Measurements from ENCODE around the gene LCP2.

DNA sequence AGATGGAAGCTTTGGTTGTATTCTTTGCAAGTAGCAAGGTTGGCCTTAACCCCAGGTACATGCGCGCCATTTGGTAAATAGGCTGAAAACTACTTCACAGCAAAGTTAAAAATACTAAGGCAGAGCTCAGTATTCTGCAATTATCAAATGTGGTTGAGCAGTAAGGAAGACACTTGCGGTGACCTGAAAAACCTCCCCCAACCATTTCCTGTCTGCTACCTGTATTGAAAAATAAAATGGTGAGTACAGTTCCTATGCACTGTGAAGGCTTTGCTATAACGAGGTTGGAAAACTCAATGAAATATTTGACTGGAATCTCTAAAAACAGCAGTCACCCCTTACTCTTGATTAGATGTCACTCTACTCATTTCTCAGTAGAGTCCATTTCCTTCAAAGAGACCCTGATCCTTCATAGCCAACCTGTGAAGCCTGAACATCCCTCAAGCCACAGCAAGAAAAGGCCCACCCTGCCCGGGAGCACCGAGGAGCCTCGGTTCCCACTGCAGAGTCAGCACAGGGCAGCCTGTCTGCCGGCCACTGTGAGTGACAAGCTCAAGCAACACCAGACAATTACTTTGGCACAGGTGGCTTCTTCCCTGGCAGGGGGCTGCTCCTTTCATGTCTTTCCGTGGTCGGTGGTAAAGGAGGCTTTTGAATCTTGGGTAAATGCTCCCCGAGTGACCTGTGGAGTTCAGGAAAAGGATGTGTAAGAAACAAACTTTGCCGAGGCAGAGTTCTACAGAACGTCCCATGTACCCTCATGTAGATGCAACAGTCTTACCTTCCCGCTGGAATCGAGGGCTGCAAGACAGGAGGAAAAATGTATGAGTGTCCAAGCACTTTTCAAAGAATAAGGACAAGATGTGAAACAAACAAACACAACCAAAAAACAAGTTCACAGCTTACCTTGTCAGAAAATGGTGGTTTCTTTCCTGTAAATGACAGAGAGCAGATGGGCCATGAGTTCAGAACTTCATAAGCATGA lies 35.2 kb downstream of the LCP2 start:
- TF ChIP-seq, protein P1, sequence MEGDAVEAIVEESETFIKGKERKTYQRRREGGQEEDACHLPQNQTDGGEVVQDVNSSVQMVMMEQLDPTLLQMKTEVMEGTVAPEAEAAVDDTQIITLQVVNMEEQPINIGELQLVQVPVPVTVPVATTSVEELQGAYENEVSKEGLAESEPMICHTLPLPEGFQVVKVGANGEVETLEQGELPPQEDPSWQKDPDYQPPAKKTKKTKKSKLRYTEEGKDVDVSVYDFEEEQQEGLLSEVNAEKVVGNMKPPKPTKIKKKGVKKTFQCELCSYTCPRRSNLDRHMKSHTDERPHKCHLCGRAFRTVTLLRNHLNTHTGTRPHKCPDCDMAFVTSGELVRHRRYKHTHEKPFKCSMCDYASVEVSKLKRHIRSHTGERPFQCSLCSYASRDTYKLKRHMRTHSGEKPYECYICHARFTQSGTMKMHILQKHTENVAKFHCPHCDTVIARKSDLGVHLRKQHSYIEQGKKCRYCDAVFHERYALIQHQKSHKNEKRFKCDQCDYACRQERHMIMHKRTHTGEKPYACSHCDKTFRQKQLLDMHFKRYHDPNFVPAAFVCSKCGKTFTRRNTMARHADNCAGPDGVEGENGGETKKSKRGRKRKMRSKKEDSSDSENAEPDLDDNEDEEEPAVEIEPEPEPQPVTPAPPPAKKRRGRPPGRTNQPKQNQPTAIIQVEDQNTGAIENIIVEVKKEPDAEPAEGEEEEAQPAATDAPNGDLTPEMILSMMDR (conservative IDR thresholded peaks at IDR 0.05; ENCODE audit: low read length): no peak
- no peak for TF ChIP-seq EZH2phosphoT487 (IDR thresholded peaks at IDR 0.05; ENCODE audit: borderline replicate concordance)

All from Loucy (cell line).